Astrocyte of the cerebellum (primary cell): ENCODE data around the gene CACNA2D3.
A peak's percentile ranks its signal among the peaks of the same experiment; 100 is the strongest.

Experiments used
- DNase-seq: peaks from one replicate; pipeline ENCODE4 v3.0.0-alpha.2; 2011; ENCODE audit warnings: low read depth
- H3K4me3 ChIP-seq: 2 replicates; pipeline ENCODE4 v1.5.1; 2011; ENCODE audit warnings: mild to moderate bottlenecking, low read depth, low read length, moderate library complexity
- CTCF ChIP-seq: IDR thresholded peaks from 2 replicates; pipeline ENCODE4 v1.5.1; 2012; ENCODE audit warnings: low read length, low read depth, moderate library complexity, mild to moderate bottlenecking; ENCODE audit errors: missing control alignments
- in situ Hi-C: cut with HindIII; loops from 2 replicates; pipeline ENCODE4 v1.10.0; 2017; ENCODE audit warnings: low sequenced_read_pairs

Gene CACNA2D3

GRCh38 chr3:55009372-55009771, 887.0 kb downstream of the CACNA2D3 start:
- in situ Hi-C loops = no loop called here
- TF ChIP-seq CTCF = no peak
- DNase-seq = no peak
- H3K4me3 ChIP-seq = no peak overlapping the region

GRCh38 chr3:55012091-55012490, 889.7 kb downstream of the CACNA2D3 start:
- no peak for TF ChIP-seq CTCF
- in situ Hi-C loops = no loop called here
- H3K4me3 ChIP-seq = no peak overlapping the region
- DNase-seq = no peak

- in situ Hi-C loops = no loop called here
- H3K4me3 ChIP-seq = no peak overlapping the region
- TF ChIP-seq CTCF = peak; percentile 51
- DNase-seq = peak; percentile 41
Observed at GRCh38 chr3:55013145-55013925, 891.0 kb downstream of the CACNA2D3 start.

- TF ChIP-seq CTCF = no peak
- DNase-seq = peak; percentile 20
- in situ Hi-C loops = no loop called here
- H3K4me3 ChIP-seq = no peak overlapping the region
Observed at GRCh38 chr3:55014081-55014480, 891.7 kb downstream of the CACNA2D3 start.

- TF ChIP-seq CTCF = no peak
- H3K4me3 ChIP-seq = no peak overlapping the region
- in situ Hi-C loops = no loop called here
Observed at GRCh38 chr3:55014906-55015305, 892.6 kb downstream of the CACNA2D3 start.

GRCh38 chr3:55017876-55018275, 895.5 kb downstream of the CACNA2D3 start:
- TF ChIP-seq CTCF = no peak
- in situ Hi-C loops = no loop called here
- H3K4me3 ChIP-seq = no peak overlapping the region

More at GRCh38 chr3:55014906-55015305, 892.6 kb downstream of the CACNA2D3 start:
- DNase-seq = no peak

GRCh38 chr3:55030938-55031337, 908.6 kb downstream of the CACNA2D3 start:
- no peak for TF ChIP-seq CTCF
- no peak overlapping the region for H3K4me3 ChIP-seq
- in situ Hi-C loops = no loop called here
- no peak for DNase-seq

More at GRCh38 chr3:55017876-55018275, 895.5 kb downstream of the CACNA2D3 start:
- DNase-seq = no peak
